ENCODE results near the gene KDM4B.

- TF ChIP-seq, protein P1, sequence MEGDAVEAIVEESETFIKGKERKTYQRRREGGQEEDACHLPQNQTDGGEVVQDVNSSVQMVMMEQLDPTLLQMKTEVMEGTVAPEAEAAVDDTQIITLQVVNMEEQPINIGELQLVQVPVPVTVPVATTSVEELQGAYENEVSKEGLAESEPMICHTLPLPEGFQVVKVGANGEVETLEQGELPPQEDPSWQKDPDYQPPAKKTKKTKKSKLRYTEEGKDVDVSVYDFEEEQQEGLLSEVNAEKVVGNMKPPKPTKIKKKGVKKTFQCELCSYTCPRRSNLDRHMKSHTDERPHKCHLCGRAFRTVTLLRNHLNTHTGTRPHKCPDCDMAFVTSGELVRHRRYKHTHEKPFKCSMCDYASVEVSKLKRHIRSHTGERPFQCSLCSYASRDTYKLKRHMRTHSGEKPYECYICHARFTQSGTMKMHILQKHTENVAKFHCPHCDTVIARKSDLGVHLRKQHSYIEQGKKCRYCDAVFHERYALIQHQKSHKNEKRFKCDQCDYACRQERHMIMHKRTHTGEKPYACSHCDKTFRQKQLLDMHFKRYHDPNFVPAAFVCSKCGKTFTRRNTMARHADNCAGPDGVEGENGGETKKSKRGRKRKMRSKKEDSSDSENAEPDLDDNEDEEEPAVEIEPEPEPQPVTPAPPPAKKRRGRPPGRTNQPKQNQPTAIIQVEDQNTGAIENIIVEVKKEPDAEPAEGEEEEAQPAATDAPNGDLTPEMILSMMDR (IDR thresholded peaks at IDR 0.05) = no peak
- no peak for TF ChIP-seq POLR2A (IDR thresholded peaks at IDR 0.05; ENCODE audit: low read depth)
These were observed 187.5 kb downstream of the KDM4B start for GRCh38 chr19:5156231-5156986.

Data from esophagus muscularis mucosa (tissue), 3 donors.